Smooth muscle cell (in vitro differentiated cells): ENCODE measurements around the gene OLR1. TPM values are rescaled to one million over a fixed set of nuclear protein-coding genes. Genes with fewer than 3 reads are reported as not detected.
"Not testable (repeated sequence)": the region's sequence is repeated elsewhere in the genome, so short reads cannot be mapped to it uniquely, and the experiment has no call there.

ENCODE experiments used
- DNase-seq: peaks from one replicate; lab custom pipeline; 2025; ENCODE audit not compliant: unreplicated experiment; lab: John Stamatoyannopoulos, UW
- H2AFZ ChIP-seq: fragments of 200-600 bp; sonication (generic); 2 replicates; pipeline ENCODE4 v1.6.0; 2016; ENCODE audit warnings: antibody characterized with exemption, low read depth, mild to moderate bottlenecking
- H3F3A ChIP-seq: fragments of 200-600 bp; sonication (generic); 2 replicates; pipeline ENCODE4 v1.6.0; 2017; ENCODE audit warnings: antibody characterized with exemption, low read depth
- H3K27ac ChIP-seq: fragments of 200-600 bp; sonication (generic); 2 replicates; pipeline ENCODE4 v1.5.1; 2016; ENCODE audit warnings: low read depth, mild to moderate bottlenecking
- H3K27me3 ChIP-seq: fragments of 200-600 bp; sonication (generic); 2 replicates; pipeline ENCODE4 v1.6.1; 2016; ENCODE audit warnings: low read depth, mild to moderate bottlenecking
- H3K36me3 ChIP-seq: fragments of 200-600 bp; sonication (generic); 2 replicates; pipeline ENCODE4 v1.5.1; 2016; ENCODE audit warnings: low read depth
- H3K4me1 ChIP-seq: fragments of 200-600 bp; sonication (generic); 2 replicates; pipeline ENCODE4 v1.5.1; 2016; ENCODE audit warnings: low read depth
- H3K4me2 ChIP-seq: fragments of 200-600 bp; sonication (generic); 2 replicates; pipeline ENCODE4 v1.6.0; 2016; ENCODE audit warnings: mild to moderate bottlenecking
- H3K4me3 ChIP-seq: fragments of 200-600 bp; sonication (generic); 2 replicates; pipeline ENCODE4 v1.5.1; 2016; ENCODE audit warnings: mild to moderate bottlenecking
- H3K79me2 ChIP-seq: fragments of 200-600 bp; sonication (generic); 2 replicates; pipeline ENCODE4 v1.6.0; 2016; ENCODE audit warnings: low read depth, mild to moderate bottlenecking
- H3K9ac ChIP-seq: fragments of 200-600 bp; sonication (generic); 2 replicates; pipeline ENCODE4 v1.6.0; 2016; ENCODE audit warnings: low read depth
- H3K9me3 ChIP-seq: fragments of 200-600 bp; sonication (generic); replicated peaks from 2 replicates; pipeline ENCODE4 v1.5.1; 2016; ENCODE audit warnings: low read depth
- H4K20me1 ChIP-seq: fragments of 200-600 bp; sonication (generic); 2 replicates; pipeline ENCODE4 v1.6.0; 2016; ENCODE audit warnings: low read depth
- CTCF ChIP-seq: fragments of 200-600 bp; sonication (generic); IDR thresholded peaks from 2 replicates; pipeline ENCODE4 v1.5.1; 2017; ENCODE audit warnings: borderline replicate concordance, mild to moderate bottlenecking, antibody characterized with exemption; ENCODE audit not compliant: insufficient read depth, poor library complexity, severe bottlenecking
- WGBS: methylation state at CpG from one replicate; pipeline ENCODE4 v1.1.7; 2016; ENCODE audit warnings: low lambda C conversion rate; 5-methylcytosine and 5-hydroxymethylcytosine counted together
- polyA plus RNA-seq: library from polyadenylated mRNA; unstranded; fragments of >200 nt; fragmentation: Nextera tagmentation; extraction: Ambion mirVana; gene quantifications from 2 replicates; pipeline ENCODE4 v1.2.1, GENCODE V29; 2016
- total RNA-seq: library from RNA; depleted of rRNA; stranded (reverse); fragments of >200 nt; gene quantifications from 2 replicates; pipeline ENCODE4 v1.2.3, GENCODE V29; 2014

The OLR1 gene
- total and polyA plus RNA-seq, 2 experiments from 2014 or later = 5.4 to 7.4 TPM

GRCh38 chr12:10211101-10211939 is 39.4 kb upstream of the OLR1 start:
- Histone ChIP-seq H3K27ac (peak overlapping the region; percentile 100), H3F3A (peaks cover 8% of the 10 kb centered on the region), H2AFZ (no peak overlapping the region), H4K20me1 (peaks cover 22% of the 10 kb centered on the region), H3K36me3 (no peaks in the 10 kb centered on the region), H3K27me3 (peaks cover 2% of the 10 kb centered on the region), H3K4me2 (no peak overlapping the region), H3K4me3 (no peak overlapping the region), H3K9me3 (no peaks in the 10 kb centered on the region), H3K9ac (no peak overlapping the region), H3K79me2 (peaks cover 23% of the 10 kb centered on the region), H3K4me1 (peaks cover 9% of the 10 kb centered on the region)
- no peak for TF ChIP-seq CTCF
- WGBS = 95% methylated on average over 25 of the region's 25 CpGs
- no peak for DNase-seq

- no peak overlapping the region for H3K9ac ChIP-seq
- peaks cover 2% of the 10 kb centered on the region for H3K27me3 ChIP-seq
- peaks cover 11% of the 10 kb centered on the region for H4K20me1 ChIP-seq
- H3K4me2 ChIP-seq = no peak overlapping the region
- WGBS = 96% methylated on average over 15 of the region's 15 CpGs
- no peak overlapping the region for H3K4me3 ChIP-seq
- no peak for TF ChIP-seq CTCF
- peaks cover 2% of the 10 kb centered on the region for H3K4me1 ChIP-seq
- H2AFZ ChIP-seq = no peak overlapping the region
- DNase-seq = no peak
- H3K79me2 ChIP-seq = peaks cover 12% of the 10 kb centered on the region
- no peak overlapping the region for H3K27ac ChIP-seq
- peaks cover 8% of the 10 kb centered on the region for H3F3A ChIP-seq
- no peaks in the 10 kb centered on the region for H3K9me3 ChIP-seq
- no peaks in the 10 kb centered on the region for H3K36me3 ChIP-seq
These were observed 38.3 kb upstream of the OLR1 start for GRCh38 chr12:10210225-10210624.

GRCh38 chr12:10207136-10207535 is 35.2 kb upstream of the OLR1 start:
- 83% methylated on average over 2 of the region's 2 CpGs for WGBS
- H3K9me3 ChIP-seq = no peaks in the 10 kb centered on the region
- no peak for TF ChIP-seq CTCF
- H3K27me3 ChIP-seq = no peaks in the 10 kb centered on the region
- no peak overlapping the region for H3K9ac ChIP-seq
- DNase-seq = no peak
- no peaks in the 10 kb centered on the region for H3F3A ChIP-seq
- H3K4me1 ChIP-seq = no peaks in the 10 kb centered on the region
- H3K79me2 ChIP-seq = no peaks in the 10 kb centered on the region
- no peaks in the 10 kb centered on the region for H4K20me1 ChIP-seq
- no peak overlapping the region for H2AFZ ChIP-seq
- no peak overlapping the region for H3K4me3 ChIP-seq
- no peak overlapping the region for H3K27ac ChIP-seq
- H3K4me2 ChIP-seq = no peak overlapping the region
- H3K36me3 ChIP-seq = no peaks in the 10 kb centered on the region

- Histone ChIP-seq H3K27ac (peak overlapping the region; percentile 85), H2AFZ (no peak overlapping the region), H3K9me3 (no peaks in the 10 kb centered on the region), H3K36me3 (no peaks in the 10 kb centered on the region), H4K20me1 (no peaks in the 10 kb centered on the region), H3K4me2 (no peak overlapping the region), H3K4me1 (no peaks in the 10 kb centered on the region), H3K79me2 (no peaks in the 10 kb centered on the region), H3F3A (no peaks in the 10 kb centered on the region), H3K4me3 (no peak overlapping the region), H3K9ac (peak overlapping the region; percentile 63), H3K27me3 (no peaks in the 10 kb centered on the region)
- TF ChIP-seq CTCF = no peak
- WGBS = 49% methylated on average over 3 of the region's 3 CpGs
- no peak for DNase-seq
These were observed 33.4 kb upstream of the OLR1 start for GRCh38 chr12:10205220-10205807.

GRCh38 chr12:10204495-10204894 is 32.6 kb upstream of the OLR1 start:
- not testable (repeated sequence) for H3K4me1 ChIP-seq, H4K20me1 ChIP-seq, H3K9me3 ChIP-seq, H3K27me3 ChIP-seq, H3F3A ChIP-seq, H3K79me2 ChIP-seq, DNase-seq, H3K4me3 ChIP-seq, H3K36me3 ChIP-seq, H2AFZ ChIP-seq, H3K4me2 ChIP-seq
- Histone ChIP-seq H3K9ac (peak overlapping the region; percentile 40), H3K27ac (peak overlapping the region; percentile 85)
- WGBS = 98% methylated on average over 2 of the region's 2 CpGs
